Left kidney (tissue), 2 donors: ENCODE measurements around the gene NECTIN1. TPM values are rescaled to one million over a fixed set of nuclear protein-coding genes. Genes with fewer than 3 reads are reported as not detected.

Source experiments
- DNase-seq: peaks from one replicate; pipeline ENCODE4 v3.0.0-alpha.2; 2013
- polyA plus RNA-seq: library from polyadenylated mRNA; unstranded; fragments of 120-200 nt; gene quantifications from one replicate; pipeline ENCODE4 v1.2.1, GENCODE V29; 2013; ENCODE audit not compliant: insufficient read length

NECTIN1 gene
- polyA plus RNA-seq, 1 donor, result 41.0 TPM

DNA sequence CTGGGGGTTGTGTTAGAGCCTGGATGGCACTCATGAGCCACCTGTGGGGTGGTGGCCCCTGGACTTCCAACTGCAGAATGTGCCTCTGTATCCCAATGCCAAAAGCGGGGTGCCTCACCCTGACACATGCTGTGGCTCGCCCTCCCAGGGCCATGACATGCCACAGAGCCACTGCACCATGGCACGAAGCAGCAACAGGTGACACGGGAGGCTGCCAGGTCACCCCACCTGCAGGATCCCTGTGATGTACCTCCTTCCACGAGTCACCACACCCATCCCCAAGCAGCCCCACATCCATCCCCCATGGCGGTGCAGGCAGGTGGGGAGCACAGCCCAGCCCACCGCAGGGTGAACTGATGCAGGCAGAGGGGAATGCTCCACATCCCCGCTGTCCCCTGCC is 14.8 kb downstream of the NECTIN1 start:
- no peak for DNase-seq

DNA sequence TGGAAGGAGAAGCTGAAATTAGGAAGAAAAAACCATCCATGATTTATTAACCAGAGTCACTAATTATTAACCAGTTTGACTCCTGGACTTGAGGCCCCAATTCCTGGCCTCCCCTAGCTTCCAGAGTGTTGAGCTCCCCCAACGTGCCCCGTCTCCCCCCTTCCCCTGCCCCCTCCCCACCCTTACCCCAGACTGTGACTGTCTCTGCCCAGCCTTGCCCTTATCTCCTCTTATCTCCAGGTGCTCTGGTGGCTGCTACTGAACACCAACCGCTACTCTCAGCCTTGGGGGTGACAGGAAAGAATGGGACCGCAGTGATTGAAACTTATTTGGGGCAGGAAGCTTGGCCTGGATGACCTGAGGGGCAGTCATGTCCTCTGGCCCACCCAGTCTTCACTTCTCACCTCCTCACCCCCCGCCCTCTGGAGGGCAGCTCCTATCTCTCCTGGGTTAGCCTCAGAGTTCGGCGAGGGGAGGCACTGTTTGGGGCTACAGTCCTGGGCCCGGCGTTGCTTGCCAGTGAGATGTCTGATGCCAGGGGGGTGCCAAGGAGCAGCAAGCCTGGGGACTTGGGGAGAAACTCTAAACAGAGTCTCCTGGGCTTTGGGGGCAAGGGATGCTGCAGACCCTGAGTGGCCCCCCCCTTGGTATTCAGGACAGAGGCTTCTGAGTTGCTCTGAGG is 15.5 kb downstream of the NECTIN1 start:
- no peak for DNase-seq

DNA sequence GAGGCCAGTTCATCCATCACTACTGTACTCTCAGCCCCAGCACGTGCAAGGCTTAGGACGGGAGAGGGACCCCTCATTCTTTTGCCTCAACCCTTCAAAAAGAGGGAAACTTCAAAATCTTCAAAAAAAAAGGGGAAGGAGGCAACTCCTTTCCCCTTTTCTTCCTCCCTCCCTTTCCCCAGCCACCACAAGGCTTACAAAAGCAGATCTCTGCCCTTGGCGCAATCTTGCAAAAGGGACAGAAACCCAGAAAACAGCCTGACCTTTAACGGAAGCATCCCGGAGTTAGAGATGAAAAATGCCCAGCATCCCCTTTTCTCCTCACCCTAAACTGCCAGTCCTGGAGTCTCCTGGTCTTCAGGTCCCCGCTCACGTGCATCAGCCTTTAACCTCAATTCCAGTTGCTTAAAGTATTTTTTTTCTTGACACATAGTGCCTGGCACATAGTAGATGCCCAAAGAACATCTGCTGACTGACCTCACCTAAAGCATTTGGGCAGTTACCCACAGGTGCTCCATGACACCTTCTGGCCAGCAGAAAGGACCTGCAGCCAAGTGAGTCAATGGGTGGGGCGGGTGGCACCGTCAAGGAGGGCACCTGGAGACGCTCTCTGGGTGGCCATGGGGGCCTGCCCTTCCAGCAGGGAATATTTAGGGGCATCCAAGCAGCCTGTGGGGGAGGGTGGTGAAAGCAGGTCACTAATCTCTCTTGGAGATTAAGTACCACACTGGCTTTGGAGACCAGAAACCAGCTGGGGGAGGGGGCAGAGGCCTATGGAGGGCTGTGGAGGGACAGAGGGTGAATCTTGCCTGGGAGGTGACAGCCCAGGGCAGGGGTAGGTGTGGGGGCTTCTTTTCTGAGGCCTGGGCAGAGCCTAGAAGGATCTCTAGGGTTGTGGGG is 16.3 kb downstream of the NECTIN1 start:
- DNase-seq, result no peak

DNA sequence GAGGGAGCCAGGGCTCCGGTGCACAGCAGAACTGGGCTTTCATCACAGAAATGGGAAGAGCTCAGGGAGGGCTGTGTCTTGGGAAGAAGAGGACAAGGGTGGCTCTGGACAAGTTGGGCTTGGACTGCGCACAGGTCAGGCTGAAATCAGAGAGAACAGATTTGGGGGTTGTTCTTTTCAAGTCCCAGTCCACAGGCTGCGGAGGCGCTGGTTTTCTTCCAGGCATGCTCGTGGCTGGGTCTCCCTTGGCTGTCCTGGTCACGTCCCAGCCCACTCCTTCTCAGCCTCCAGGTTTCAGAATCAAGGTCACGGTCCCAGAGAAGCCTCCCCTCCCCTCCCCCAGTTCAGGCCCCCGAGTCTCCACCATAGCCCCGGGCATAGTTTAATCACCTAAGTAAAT is 17.0 kb downstream of the NECTIN1 start:
- no peak for DNase-seq

DNA sequence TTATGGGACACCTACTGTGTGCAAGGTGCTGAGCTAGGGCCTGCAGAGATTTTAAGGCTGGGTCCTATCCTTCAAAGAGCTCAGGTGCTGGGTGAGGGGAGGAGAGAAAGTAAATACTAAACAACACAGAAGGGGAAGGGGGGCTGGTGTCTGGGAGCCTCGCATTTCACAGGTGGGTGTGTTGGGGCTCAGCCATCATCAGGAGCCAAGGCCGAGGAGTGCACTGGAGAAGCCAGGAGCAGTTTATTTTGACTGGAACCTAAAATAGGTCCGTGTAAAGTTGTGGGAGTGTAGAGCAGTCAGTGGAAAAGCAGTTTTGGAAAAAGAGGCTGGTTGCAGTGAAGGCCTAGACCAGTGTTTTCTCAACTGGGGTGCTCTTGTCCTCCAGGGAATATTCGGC is 17.5 kb downstream of the NECTIN1 start:
- no peak for DNase-seq

DNA sequence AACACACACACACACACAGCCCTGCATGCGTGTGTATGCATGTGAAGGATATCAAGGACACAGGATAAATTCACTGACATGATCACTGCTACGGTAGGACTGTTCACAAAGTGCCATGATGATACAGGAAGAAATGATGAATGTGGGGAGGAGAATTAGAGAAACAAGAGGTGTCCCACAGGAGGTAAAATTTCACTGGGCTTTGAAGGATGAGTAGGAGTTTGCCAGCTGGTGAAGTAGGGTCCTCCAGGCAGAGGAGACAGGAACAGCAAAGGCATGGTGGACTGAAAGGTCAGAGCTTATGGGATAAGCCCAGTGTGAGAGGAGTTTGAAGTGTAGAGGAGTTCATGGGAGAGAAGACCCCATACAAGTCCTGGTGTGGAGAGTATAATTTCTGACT is 18.6 kb downstream of the NECTIN1 start:
- DNase-seq, result no peak

DNA sequence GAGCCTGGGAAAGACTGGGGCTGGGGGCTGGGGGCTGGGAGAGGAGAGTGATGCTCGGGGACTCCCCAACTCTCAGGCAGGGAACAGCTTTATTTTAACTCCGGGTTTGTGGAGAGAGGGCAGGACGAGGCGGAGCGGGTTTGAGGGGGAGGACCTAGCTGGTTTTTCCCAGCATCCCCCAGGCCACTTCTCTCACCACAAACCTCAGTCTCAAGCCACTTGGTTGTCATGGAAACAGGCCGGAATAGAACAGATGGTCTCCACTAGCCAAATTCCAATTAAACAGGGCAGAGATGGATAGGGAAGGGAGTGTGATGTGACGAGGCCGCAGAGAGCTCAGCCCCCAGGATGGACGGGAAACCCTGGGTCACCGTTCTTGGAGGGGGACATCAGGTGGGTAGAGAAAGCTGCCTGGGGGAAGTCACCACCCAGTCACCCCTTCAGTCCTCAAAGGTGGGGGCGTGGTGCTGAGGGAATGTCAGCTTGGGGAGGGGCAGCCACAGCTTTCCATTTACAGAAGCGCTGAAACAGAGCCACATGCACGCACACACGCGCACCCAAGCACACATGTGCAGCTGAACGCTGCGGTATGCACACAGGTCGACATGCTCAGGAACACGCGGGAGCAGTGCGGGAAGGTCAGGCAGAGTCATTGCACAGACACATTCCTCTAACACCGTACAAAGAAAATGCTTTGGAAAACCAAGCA is 19.2 kb downstream of the NECTIN1 start:
- peak; percentile 96 for DNase-seq

DNA sequence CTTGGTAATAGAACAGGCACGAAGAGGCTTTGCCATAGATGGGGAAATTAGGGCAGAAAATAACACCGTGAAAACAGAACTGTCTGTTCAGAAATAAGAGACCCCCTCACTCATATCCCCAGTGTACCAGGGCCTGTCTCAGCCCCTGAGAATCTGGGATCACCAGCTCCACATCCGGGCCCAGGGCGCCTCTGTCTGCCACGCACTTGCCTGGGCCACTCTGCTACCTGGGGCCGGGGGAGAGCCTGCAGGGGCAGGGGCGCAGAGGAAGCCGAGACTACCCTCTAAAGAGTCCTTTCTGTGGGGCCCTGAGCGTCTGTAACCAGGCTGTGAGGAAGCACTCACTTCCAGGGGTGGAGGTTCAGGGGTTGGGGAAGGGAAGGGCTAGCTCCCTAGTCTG is 19.8 kb downstream of the NECTIN1 start:
- DNase-seq, result no peak

DNA sequence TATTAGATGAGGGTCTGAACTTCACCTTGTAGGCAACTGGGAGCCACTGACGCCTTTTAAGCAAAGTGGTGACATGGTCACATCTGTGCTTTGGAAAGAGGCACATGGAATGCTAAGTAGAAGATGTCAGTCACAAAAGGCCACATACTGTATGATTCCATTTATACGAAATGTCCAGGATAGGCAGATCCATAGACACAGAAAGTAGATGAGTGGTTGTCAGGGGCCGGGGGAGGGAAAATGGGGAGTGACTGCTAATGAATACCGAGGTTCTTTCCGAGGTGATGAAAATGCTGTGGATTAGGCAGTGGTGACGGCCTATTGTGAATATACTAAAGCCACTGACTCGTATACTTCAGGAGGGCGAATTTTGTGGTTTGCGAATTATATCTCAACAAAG is 20.6 kb downstream of the NECTIN1 start:
- DNase-seq, result no peak

DNA sequence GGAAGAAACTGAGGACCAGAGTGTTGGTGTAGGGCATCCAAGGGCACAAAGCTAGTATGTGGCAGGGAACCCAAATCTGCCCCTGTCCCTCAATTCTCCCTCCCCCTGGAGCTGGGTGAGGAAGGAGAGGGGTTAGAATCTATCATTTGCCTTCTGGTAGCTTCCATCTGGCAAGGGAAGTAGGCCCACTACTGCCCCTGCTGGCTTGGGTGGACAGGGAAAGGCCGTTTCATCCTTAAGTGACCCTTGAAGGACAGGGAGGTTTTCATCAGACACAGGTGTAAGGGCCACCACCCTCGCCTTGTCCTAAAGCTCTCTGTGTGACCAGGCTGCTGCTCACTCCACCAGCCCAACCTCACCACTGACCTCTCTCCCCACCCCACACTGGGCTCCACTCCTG is 22.1 kb downstream of the NECTIN1 start:
- no peak for DNase-seq

DNA sequence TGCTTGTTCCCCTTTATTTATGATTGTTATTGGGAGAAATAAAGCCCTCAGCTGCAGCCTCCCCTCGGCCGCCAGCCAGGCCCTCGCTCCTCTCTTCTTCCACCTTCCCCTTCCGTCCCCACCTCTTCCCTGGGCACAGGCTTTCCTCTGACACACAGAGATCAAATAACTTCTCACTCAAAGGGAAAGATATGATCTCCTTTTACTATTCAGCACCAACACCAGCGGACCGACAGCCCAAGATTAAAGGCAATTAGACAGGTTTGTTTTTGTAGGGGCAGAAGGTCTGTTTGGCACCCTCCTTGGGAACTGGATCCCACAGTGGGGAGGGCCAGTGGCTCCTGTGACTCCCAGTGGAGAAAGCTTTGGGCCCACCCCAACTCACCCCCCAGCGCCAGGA is 23.0 kb downstream of the NECTIN1 start:
- no peak for DNase-seq

DNA sequence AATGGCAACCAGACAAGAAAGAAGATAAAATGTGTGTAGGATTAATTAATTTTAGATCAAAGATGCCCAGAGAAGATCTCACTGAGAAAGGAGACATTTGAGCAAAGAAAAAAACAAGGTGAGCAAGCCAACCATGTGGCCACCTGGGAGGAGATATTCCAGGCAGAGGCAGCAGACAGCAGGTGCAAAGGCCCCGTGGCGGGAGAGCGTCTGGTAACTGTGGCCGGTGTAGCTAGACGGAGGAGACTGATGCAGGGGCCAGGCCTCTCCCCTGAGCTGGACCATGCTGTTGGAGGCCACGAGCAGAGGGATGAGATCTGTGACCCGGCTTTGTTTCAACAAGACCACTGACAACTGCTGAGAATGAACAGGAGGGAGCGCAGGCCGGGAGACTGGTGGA is 23.6 kb downstream of the NECTIN1 start:
- no peak for DNase-seq

DNA sequence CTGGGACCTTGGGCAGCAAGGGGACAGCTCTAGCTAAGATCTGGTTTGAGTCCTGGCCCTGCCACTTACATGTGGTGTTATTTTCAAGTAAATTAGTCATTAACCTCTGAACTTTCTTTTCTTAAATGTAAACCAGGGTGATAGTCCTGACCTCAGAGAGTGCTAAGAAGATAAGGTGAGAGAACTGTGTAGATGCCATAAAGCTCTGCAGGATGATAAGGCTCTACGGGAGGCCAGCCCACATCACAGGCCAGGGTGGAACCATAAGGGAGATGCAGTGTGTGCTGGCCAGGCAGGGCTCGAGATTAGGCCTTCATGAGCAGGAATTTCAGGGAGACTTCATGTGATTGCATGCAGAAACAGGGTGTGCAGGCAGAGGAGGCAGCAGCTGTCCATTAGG is 24.2 kb downstream of the NECTIN1 start:
- DNase-seq, result no peak

DNA sequence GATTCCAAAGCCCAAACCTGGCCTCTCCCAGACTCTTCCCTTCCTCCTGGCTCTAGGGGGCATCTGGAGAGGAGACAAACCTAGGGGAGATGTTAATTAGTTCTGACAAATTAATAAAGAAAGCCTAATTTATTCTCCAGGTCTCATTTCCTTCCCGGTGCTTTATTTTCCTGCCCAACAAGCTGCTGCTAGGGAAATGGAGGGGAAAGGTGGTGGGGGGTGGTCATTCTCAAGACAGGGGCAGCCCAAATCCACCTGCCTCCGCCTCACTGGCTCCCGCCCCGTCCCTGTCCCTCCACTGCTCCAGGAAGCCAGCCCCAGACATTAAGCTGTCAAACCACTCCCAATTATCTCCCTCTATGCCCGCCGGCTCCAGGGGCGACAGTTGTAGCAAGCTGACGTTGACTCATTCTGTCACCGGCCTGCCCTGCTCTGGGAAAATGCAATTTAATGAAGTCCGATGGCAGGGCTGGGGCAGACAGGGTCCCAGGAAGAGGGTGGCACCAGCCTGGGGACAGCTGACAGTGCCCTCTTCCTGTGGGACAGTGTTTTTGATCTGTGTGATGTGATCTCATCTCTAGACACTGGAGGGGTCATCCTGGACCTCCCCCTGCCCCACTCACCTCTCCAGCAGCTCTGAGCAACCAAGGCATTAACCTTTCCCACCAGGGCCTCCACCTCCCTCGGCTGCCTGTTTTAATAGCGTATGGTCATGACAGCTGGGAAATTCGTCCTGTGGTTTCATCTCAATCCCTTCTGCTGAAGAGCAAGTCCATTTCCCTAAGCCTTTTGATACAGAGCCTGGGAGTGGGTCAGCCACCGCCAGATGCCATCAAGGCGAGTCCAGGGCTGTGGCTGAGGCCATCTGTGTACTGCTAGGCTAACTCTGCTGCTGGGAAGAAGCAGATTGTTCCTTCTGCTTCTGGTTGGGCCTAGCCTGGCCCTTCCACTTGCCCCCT is 27.1 kb downstream of the NECTIN1 start:
- no peak for DNase-seq

DNA sequence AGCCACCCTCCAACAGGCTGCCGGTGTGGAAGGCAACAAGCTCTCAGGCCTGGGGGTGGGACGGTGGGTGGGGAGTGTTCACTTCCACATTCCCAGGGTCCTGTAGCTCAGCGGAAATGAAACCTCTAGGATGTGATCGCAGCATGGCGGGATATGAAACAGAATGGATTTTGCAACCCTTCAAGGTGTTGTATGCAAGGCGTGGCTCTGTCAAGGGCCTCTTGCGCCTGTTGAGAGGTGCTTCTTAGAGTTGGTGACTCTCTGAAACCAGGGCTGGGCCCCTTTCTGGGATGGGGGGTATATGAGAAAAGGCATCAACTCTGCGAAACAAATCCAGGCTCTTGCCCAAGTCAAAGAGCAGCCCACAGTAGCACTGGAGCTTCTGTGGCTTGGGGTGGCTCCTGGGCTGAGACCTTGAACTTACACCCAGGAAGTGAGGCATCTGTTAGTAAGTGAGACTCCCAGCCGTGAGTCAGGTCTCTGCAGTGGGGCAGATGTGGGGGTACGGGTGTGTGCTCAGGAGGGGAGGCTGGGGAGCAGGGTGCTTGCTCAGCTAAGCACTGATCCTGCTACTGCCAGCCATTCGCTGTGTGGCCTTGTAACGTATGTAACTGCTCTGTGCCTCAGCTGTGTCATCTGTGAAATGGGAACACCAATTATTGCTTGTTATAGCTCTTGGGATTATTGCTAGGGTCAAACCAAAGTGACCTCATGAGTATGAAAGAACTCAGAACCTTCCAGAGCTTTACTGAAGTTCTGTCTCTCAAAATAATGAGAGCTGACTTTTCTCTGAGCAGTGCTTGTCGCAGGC is 28.3 kb downstream of the NECTIN1 start:
- no peak for DNase-seq

DNA sequence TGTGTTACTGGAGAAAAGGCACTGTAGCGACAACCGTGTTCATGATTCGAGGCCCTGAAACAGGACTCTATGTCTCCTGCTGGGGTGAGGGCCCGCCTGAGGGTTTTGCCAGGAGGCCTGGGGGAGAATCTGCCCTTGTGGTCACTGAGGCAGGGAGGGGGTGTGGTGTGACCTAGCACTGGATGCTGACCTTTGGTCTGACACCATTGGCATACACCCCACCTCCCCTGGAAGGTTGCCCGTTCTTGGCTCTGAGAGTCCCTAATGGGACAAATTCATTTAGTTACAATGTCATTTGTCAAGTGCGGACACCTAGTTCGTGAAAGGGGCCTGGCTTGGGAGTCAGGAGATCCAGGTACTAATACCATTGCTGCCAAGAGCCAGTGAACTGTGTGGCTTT is 29.0 kb downstream of the NECTIN1 start:
- DNase-seq, result no peak

DNA sequence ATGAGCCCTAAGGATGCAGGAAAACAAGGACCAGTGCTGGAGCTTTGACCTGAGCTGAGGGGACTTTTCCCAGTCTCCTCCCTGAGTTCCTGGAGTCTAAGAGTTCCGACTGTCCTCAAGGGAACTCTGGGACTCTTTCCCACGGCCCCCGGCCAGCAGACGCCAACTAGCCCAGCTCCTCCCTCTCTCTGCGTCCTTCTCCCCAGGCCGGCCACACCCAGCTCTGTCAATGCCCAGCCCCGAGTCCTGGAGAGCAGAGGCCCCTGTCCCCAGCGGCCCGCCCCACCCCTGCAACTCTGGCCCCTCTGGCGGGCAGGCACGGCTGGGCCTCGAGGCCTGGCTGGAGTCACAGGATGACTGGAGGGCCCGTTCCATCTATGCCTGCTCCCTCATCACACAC is 29.8 kb downstream of the NECTIN1 start:
- DNase-seq, result no peak

DNA sequence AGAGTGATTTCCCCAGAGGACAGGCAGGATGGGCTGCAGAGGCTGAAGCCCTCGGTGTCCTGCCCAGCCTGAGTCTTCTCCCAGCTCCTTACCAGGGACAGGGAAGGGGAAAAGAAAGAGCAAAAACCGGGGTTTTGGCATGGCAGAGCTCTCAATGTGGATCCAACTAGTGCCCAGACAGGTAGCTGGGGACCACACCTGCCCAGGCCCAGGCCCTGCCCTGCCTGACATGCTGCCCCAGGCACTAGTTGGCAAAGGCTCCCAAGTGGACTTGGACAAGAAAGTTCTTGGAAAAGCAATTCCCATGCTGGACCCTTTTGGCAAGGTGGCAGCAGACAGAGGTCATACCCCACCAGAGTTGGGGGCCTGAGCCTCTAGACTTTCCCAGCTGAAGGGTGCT is 31.1 kb downstream of the NECTIN1 start:
- DNase-seq, result no peak

DNA sequence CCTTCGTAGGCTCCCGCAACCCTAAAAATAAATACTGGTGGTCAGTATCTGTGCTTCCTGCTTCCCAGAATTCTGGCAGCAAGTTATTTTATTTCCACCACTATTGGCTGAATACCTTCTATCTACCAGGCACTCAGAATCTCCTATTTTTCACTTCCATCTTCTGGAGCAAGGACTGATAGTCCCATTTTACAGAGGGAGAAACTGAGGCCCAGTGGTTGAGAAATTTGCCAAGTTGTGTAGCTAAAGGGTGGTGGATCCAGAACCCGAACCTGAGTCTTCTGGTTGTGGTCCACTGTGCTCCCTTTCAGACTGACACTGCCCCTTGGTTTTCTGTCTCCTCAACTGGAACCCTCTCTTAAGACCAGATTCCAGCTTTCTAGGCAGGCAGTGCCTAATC is 31.6 kb downstream of the NECTIN1 start:
- no peak for DNase-seq

DNA sequence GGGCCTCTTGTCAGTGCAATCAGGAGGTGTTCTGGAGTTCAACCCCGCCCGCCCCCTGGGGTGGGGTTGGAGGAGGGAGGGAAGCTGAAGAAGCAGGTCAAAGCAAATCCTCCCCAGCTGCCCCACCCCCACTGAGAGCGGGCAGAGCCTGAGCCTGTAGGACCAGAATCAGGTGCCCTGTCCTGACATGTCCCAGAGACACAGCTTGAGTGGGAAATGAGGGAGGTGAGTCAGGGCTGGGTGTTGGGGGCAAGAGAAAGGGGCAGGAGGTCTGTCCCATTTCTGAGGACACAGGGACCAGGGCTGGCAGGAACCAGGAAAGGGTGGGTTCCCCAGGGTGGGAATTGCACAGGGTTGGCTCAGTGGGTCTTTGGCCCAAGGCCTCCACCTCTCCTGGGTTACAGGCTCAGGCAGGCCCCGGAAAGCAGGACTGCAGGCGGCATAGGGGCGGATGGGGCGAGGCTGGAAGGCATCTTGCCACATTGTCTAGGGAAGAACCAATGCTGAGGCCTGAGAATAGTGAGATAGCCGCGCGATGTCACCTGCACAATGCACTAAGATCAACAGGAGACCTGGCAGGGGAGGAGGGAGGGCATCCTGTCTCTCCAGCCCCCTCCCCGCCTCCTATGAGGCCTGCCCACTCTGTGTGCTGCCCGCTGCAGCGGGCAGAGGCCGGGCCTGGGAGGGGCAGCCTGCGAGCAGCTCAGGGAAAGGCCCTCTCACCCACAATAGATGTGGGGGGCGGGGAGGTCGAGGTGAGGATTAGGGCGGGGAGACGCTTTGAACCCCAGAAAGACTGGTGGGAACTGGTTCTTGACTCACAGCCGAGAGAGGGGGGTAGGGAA is 32.4 kb downstream of the NECTIN1 start:
- DNase-seq, result no peak
